ENCODE results near the gene GRIFIN.

Gene GRIFIN

DNA sequence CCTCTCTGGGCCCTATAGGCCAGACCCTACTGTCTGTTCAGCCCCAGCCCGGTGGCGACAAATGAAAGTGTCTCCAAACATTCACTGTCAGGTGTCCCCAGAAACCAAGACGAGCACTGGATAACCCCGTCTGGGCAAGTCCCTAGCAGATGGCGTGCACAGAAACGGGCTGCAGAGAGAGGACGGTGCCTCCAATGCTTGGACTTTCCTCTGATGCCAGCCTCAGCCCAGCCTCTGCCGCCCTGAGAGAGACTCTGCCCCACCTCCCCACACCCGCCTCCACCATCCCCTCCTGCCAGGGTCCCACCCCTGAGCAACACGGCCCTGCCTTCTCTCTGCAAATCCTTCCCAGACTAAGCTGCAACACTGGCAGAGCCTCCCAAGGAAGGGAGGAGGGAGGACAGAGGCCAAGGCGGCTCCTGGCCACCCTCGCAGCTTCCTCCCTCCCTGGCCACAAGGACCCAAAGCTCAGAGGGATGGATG lies 36.0 kb upstream of the GRIFIN start:
- peak in 1 of 2 experiments; percentile 18 for DNase-seq

DNA sequence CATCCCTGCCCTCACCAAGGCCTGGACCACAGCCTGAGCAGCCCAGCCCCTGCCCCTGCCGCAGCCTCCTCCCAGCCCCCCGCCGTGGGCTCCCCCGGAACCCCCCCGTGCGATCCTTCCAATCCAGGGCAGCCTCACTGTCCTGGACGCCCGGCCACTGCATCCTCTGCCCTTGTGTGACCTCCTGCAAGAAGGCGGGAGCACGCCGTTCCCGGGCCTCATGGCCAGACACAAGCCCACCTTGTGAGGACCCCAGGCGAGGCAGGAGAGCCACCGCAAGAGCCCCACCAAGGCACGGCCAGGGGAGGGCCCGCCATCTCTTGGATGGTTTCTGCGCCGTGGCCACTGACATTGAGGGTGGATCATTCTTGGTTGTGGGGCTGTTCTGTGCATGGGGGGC lies 35.6 kb upstream of the GRIFIN start:
- DNase-seq: no peak

DNA sequence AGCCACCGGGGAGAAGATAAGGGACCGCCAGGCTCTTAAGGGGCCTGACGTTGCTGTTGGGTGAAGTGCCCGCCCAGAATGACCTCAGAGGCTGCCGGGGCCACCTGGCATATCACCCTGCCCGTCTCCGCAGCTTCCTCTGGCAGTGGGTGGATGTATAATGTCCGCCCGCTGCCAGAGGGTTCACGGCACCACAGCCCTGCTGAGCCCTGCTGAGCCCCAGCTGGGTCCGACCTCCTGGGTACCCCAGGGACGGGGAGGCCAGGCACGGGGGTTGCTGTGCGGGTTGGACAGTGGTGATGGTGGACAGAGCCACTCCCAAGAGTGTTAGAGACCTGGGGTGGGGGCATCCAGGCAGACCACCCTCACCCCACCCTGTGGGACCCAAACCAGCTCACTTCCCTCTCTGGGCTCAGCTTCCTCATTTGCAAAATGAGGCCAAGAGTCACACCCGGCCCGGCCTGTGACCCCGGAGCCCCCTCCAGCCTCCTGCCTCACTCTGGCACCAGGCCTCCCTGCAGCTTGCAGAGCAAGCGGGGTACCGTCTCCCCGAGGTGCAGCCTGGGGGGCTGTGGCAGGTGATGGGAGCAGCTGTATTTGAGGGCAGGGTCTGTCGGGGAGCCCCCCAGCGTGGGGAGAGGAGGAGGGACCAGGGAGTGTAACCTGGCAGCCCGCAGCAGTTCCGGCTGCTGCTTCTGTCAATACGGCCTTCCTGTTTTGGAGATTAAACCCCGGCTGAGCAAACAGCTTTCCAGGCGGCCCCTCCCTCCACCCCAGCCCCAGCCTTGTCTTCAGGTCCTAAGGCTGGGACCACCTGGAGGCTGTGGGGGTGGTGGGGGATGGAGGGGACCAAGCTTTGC lies 34.9 kb upstream of the GRIFIN start:
- DNase-seq: peak; percentile 78 to 92

DNA sequence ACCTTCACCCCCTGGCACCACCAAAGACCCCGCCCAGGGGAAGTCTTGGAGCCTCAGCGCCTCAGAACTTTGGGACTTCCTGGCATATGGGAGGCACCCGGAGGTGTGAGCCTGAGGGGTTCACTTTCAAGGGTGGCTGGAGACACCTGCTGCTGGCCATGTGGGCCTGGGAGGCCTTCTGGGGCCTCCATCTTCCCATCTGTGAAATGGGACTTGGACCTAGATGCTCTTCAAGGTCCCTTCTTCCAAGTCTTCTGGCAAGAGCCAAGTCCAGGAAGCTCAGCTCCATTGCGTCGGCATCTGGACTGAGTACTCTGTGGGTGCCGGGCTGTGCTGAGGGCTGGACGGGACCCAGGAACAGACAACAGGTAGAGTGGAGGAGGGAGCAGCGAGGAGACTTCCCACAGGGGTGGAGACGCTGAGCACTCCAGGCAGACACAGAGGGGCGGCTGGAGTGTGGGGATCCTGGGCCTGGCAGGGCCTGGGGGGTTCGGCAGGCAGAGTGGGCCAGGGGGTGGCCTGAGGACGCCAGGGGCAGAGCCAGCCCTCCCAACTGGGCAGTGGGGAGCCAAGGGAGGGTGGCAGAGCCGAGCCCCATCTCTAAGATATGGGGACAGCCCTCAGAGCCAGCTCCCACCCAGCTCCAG lies 34.1 kb upstream of the GRIFIN start:
- no peak for DNase-seq

DNA sequence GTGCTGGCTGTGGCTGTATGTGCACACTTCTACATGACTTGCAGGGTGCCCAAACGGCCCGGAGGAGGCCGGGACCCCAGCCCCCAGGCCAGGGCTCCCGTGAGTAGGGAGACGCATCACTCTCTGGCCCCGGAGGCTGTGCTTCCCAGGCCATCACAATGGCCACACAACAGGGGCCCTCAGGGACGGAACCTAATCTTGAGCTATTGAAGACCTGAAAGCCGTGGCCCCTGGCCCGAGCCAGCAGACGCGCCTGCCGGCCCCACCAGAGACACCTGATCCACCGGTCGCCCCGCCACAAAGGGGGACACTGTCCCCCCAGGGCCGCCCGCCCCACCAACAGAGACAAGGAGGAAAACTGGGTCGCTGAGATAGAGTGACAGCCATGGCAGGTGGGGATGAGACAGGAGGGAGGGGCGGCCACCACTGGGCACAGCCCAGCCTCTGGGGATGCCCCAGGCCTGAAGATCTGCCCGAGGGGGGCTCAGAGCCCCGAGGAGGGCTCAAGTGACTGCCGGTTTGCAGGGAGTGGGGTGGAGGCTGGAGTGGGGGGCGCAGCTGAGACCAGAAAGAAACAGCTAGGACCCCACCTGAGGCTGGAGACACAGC lies 33.2 kb upstream of the GRIFIN start:
- no peak for DNase-seq

DNA sequence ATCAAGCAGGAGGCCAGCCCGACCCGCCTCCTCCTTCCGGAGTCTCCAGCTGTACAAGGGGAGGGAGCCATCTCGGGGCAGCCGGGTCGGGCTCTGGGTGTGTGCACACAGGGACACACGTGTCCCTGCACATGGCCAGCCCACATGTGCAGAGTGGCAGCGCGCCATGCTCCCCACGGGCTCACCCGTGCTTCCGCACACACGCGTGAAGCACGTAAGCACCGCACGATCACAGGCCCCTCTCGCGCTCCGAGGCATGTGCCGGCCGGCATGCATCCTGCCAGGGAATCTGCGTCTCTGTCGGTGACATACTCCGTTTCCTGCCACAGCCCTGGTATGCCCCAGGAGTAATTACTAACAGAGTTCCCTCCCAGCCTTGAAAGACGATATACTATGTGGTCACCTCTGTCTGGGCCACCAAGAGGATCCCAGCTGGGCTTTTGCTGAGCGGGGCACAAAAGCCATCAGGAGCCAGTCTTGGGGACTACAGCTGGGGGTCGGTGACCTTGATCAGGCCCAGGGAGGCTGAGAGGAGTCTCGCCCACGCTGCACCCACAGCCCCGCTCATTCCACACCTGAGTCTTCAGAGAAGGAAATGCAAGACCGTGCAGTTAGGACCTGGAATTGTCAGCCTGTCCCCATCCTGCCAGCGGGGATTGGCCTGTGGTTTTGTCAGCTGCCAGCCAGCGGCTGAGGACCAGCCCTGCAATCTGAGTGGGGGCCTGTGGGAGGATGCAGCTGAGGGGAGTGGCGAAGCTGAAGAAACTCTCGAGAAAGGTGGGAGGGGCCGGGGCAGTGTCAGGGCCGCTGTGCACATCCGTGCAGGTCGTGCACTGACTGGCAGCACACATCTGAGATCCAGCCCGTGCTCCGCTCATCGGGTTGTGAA lies 32.4 kb upstream of the GRIFIN start:
- peak in 1 of 2 experiments; percentile 28 for DNase-seq

DNA sequence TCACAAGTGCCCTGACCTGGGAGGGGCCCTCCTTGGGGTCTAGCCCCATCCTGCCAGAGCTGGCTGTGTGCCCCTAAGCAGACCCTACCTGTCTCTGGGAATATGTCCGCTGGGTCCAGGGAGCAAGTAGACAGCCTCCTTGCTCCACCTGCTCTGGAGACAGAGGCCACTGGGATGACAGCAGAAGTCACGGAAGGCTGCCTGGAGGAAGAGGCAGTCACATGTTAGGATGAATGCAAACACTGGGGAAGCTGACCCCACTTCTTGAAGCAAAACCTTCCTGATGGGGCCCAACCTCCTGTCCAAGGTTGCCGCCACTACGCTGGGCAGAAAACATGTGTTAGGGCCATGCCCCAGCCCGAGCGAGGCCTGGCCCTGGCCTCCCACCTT lies 31.7 kb upstream of the GRIFIN start:
- DNase-seq: no peak

DNA sequence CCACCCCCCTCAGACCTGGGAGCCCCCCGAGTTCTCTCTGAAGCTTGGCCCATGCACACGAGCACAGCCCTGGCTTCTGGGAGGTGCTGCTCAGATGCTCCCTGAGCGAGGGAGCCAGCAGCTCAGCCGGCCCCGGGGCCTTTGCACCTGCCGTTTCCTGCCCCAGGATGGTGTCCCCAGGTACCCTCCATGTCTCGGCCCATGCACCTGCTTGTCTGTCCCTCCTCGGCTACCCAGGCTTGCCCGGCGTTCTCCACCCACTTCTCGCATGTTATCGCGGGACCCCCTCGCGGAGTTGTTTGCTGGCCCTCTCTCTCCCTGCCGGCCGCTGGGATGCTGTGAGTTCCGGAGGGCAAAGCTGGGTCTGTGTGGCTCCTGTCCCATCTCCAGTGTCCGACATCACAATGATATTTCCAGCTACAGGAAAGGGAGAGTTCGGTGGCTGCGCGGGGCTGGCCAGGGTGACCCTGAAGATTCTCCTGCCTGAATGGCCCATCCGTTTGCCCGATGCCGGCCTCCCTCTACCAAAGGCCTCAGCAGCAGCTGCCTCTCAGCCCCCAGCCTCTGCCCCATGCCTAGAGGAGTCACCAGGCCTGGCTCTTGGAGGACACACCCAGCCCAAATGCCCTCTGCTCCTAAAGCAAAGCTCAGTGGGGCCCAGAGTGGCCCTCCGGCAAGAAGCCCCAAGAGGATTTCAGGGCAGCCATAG lies 31.2 kb upstream of the GRIFIN start:
- DNase-seq: no peak

DNA sequence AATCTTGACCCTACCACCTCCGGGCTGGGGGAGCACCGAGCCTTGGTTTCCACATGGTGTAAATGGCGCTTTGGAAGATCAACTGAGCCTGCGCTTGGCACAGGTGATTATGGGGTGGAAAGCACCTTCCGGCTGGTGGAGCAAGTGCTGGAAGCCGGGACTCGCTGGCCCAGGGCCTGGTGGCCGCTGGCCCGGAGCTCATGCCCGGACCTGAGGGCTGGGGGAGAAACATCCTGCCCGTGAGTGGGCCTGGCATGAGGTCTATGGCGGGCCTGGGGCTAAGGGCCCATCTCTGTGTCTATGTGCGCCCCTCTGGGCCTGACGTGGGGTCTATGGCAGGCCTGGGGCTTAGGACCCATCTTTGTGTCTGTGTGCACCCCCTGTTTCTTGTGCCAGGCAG lies 29.2 kb upstream of the GRIFIN start:
- DNase-seq: no peak

DNA sequence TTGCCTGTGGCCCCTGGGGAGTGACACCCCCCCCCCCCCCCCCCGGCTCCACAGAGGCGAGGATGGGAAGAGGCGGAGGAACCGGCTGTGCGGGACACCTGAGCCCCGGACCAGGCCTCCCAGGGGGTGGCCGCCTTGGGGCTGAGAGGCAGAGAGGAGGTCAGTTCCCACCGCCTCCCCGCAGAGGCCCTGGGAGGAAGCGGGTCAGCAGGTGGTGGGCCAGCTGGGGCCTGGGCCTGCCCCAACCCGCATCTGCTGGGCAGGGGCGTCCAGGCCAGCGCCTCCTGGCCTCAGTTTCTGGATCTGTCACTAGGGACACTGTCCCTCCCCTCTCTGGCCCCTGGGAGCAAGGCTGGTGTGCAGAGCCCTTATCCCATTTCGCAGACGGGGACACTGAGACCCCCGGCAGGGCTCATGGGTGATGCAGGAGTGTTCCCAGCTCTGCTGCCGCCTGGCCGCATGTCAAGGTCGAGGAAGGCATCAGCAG lies 28.7 kb upstream of the GRIFIN start:
- no peak for DNase-seq

DNA sequence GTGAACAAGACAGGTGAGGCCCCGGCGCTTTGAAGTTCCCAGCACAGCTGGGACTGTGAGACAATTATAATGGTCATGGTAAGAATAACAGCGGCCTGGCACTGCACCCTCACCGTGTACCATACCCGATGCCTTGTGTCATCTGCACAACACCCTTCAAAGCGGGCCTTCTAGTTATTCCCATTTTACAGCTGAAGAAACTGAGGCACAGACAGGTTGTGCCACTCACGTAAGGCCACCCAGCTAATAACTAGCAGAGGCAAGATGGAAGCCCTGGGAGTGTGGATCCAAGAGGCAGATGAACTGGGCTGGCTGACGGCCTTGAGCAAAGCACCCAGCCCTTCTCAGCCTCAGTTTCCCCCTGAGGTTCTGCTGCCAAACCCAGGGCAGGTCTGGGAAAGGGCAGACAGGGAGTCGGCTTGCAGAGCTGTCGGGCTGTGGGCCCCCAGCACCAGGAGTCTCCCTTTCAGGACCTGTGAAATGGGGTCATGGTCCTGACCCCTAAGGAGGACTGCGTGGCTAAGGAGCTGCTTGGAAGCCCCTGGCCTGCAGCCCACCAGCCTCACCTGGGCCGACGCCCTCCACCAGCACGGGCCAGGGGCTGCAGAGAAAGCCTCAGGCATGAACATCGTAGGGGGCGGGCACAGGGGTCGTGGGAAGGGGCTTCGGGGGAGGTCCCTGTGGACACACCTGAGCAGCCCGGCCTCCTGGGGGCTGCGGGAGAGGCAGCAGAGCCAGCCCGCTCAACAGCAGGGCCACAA lies 28.1 kb upstream of the GRIFIN start:
- no peak for DNase-seq

DNA sequence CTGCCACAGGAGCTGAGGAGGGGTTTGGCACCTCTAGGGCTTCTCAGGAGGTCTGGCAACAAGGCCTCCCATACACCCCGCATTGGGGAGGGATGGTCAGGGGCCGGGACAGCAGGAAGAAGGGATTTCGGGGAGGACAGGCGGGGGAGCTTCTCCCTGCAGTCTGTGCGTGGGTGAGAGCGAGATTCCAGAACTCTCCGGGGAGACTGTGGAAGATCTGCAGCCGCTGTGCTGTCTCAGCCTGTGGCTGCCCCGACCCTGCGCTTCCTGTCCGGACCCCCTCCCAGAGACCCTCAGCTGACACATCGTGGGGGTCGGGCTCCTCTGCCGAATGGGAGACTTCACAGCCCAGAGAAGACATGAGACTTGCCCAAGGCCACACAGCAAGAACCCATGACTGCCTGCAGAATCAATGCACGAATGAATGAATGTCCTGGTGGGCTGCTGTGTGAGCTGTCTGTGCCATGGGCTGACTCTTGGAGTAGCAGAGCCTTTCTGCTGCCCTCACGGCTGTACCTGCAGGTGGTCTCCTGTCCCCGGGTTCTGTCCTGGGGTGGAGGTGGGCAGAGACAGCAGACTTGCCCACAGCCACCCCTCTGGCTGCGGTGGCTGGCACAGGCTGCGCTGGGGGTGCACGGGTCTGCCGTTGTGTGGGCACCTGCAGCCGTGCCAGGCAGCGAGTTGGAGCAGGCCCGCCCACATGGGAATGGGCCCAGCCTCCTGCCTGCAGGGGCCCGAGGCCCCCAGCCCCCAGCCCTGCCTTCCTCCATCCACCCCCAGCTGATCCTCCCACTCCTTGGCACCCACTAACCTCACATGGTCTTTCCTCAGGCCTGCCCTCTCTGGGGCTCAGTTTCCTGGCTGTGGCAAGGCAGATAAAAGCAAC lies 27.1 kb upstream of the GRIFIN start:
- DNase-seq: no peak

DNA sequence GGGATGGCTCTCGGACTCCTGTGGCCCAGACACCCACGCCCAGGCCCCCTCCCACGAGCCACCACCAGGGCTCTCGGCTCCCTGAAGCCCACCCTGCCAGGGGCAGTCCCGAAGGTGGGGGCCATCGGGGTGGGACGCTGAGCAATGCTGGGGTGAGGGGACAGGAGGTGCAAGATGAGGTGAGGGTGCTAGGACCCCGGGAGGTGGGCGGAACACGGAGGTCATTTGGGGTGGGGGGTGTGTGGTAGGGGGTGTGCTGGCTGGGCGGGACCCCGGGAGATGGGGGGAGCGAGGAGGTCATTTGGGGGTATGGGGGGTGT lies 26.4 kb upstream of the GRIFIN start:
- no peak for DNase-seq

DNA sequence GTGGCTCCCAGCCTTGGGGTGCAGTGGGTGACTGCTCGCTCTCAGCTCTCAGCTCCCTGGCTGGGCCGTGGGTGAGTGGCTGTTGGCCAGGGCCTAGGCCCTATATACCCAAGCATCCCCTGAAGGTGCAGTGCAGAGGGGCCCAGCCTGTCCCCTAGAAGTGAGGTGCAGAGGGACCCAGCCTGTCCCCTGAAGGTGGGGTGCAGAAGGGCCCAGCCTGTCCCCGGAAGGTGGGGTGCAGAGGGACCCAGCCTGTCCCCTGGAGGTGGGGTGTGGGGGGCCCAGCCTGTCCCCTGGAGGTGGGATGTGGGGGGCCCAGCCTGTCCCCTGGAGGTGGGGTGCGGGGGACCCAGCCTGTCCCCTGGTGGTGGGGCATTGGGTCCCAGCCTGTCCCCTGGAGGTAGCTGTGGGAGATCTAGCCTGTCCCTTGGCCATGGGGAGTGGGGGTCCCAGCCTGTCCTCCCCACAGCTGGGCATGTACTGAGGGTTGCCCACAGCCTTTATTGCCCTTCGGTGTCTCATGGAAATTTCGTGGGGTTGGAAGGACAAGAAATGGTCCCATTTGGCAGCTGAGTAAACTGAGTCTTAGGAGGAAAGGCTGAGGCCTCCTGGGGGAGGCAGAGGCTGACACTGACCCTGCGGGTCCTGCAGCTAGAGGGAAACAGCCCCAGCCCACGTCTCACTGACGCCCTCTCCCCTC lies 25.9 kb upstream of the GRIFIN start:
- DNase-seq: no peak

DNA sequence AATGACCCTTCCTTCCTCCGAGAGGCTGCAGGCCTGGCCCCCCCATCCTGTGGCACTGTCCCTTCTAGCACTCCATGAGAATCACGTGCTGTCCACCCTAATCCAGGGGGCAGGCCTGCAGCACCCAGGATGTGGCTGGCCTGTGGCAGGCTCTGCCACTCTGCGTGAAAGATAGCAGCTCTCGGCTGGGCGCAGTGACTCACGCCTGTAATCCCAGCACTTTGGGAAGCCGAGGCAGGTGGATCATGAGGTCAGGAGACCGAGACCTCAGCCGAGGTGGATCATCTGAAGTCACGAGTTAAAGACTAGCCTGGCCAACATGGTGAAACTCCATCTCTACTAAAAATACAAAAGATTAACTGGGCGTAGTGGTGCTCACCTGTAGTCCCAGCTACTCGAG lies 24.5 kb upstream of the GRIFIN start:
- no peak for DNase-seq

DNA sequence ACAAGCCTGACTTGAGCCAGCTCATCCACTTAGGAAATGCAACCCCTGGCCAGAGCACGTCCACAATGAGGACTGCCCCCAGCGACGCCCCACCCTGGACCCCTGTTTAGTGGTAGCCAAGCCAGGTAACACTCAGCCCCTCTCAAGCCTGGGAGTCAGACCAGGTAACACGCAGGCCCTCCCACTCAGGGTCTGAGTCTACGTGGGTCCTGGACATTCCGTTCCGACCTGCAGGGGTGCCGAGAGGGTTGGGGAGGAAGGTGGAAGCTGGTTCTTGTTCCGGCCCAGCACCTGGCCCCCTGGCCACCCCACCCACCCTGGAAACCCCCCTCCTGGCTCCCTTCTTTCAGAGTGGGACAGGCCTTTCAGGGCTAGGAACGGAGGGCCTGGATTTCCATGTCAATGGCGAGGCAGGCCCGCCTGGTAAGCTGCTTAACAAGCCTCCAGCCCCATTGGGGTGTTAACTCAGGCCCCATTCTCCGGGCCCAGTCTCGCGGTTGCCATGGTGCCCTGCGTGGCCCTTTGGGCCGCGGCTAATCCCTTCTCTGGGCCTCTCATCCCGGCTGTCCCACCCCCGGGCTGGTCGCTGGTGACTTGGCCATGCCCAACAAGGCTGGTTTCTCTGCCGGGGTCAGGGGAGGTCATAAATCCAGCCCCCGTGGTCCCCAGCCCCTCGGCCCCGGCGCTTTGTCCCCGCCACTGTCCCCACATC lies 23.7 kb upstream of the GRIFIN start:
- DNase-seq: no peak

DNA sequence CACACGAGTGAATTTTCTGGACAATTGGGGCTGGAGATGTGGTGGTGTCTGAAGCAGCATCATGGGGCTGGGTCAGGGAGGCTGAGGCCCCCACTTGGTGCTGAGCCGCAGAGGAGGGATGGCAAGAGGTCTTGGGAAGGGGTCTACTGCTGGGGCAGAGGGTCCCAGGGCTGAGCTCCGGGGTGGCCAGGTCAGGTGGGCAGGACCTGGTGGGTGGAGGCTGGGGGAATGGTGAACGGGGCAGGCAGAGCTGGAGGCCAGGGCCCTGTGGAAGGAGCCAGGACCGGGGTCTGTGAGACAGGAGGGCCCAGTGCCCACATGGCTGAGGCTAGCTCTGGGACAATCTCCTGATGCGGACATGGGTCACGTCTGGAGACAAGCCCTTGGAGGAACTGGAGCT lies 23.0 kb upstream of the GRIFIN start:
- no peak for DNase-seq

DNA sequence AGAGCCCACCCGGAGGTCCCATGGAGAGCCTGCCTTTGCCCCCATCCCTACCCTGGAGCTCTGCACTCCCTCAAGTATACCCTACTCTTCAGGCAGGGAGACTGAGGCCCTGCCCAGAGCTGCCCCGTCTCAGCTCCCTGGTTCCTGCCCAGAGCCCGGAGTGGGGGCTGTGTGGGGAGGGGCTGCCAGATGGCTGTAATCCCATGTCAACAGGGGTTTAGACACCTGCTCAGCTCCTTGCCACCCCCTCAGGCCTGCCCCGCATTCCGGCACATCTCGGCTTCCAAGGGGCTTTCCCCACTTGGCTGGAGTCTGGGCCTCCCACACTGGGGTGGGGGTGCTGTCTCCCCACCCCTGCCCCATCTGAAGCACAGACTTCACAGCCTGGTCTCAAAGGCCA lies 22.5 kb upstream of the GRIFIN start:
- DNase-seq: no peak
